Lower leg skin (tissue), 4 donors: ENCODE measurements around the gene FAM53B. TPM values are rescaled to one million over a fixed set of nuclear protein-coding genes. Genes with fewer than 3 reads are reported as not detected.

Source experiments
- DNase-seq, 2 donors: peaks; one replicate each; pipeline ENCODE4 v3.0.0-alpha.2; 2019; ENCODE audit warnings: low spot score in 2 of 2
- H3K4me3 ChIP-seq: fragments of 200-600 bp; sonication (generic); 2 replicates; pipeline ENCODE4 v1.5.1; 2017; ENCODE audit warnings: mild to moderate bottlenecking, low read depth; ENCODE audit not compliant: poor library complexity, severe bottlenecking
- CTCF ChIP-seq, 3 donors: fragments of 450-650 bp; IDR thresholded peaks; one replicate each; pipeline ENCODE4 v1.5.1; 2016; ENCODE audit warnings: antibody characterized with exemption in 3 of 3, mild to moderate bottlenecking in 3 of 3, moderate library complexity in 2 of 3
- POLR2A ChIP-seq, 2 donors: fragments of 450-650 bp; IDR thresholded peaks; one replicate each; pipeline ENCODE4 v1.6.1; 2016 to 2017; ENCODE audit warnings: antibody characterized with exemption in 2 of 2, mild to moderate bottlenecking in 1 of 2, moderate library complexity in 1 of 2
- WGBS, 2 donors: methylation state at CpG; one replicate each; pipeline ENCODE4 v1.1.5; 2018; 5-methylcytosine and 5-hydroxymethylcytosine counted together
- intact Hi-C: fragments of 100-400 bp; cut with DNase I; formaldehyde crosslinking; loops from one replicate; pipeline ENCODE4 v1.15.0; 2023; ENCODE audit warnings: low total_unique reads
- total RNA-seq, 4 donors: library from RNA; depleted of rRNA; stranded (reverse); fragments of >200 nt; gene quantifications; one replicate each; pipeline ENCODE4 v1.1.0, GENCODE V29; 2016

FAM53B gene
- total RNA-seq, 4 donors from 2014 or later: 41.5 to 69.1 (median 58.2) TPM

GRCh38 chr10:124703372-124703771, 40.8 kb downstream of the FAM53B start:
- WGBS, 2 donors: 57 to 83% methylated on average over 7 of the region's 7 CpGs
- H3K4me3 ChIP-seq: no peak overlapping the region
- no peak for DNase-seq

GRCh38 chr10:124701881-124702656, 42.1 kb downstream of the FAM53B start:
- WGBS, 2 donors: 61 to 66% methylated on average over 13 of the region's 13 CpGs
- TF ChIP-seq POLR2A (IDR thresholded peaks at IDR 0.05) (no peak), CTCF (IDR thresholded peaks at IDR 0.05) (no peak)
- intact Hi-C loops: no loop called here
- H3K4me3 ChIP-seq: no peak overlapping the region
- DNase-seq: peak in 1 of 2 donors; percentile 90

More at GRCh38 chr10:124703372-124703771, 40.8 kb downstream of the FAM53B start:
- intact Hi-C loops: no loop called here
- no peak for TF ChIP-seq POLR2A (IDR thresholded peaks at IDR 0.05)
- TF ChIP-seq CTCF (IDR thresholded peaks at IDR 0.05): no peak

GRCh38 chr10:124701435-124701834, 42.7 kb downstream of the FAM53B start:
- WGBS, 2 donors: 44 to 48% methylated on average over 6 of the region's 6 CpGs
- H3K4me3 ChIP-seq: no peak overlapping the region
- peak; percentile 73 to 94 for DNase-seq
- intact Hi-C loops: no loop called here
- TF ChIP-seq POLR2A (IDR thresholded peaks at IDR 0.05) (no peak), CTCF (IDR thresholded peaks at IDR 0.05) (no peak)

GRCh38 chr10:124701038-124701365, 43.2 kb downstream of the FAM53B start:
- H3K4me3 ChIP-seq: no peak overlapping the region
- intact Hi-C loops: no loop called here
- DNase-seq: no peak
- WGBS, 2 donors: 80 to 85% methylated on average over 1 of the region's 1 CpG
- TF ChIP-seq CTCF (IDR thresholded peaks at IDR 0.05) (no peak), POLR2A (IDR thresholded peaks at IDR 0.05) (no peak)

- WGBS, 2 donors: 83 to 84% methylated on average over 26 of the region's 26 CpGs
- no peak for DNase-seq
- no peak for TF ChIP-seq POLR2A (IDR thresholded peaks at IDR 0.05)
- TF ChIP-seq CTCF (IDR thresholded peaks at IDR 0.05): no peak
- intact Hi-C loops: no loop called here
- H3K4me3 ChIP-seq: no peak overlapping the region
Observed at GRCh38 chr10:124700293-124701037, 43.7 kb downstream of the FAM53B start.
